H9 (cell line): Measurements from ENCODE around the gene NRGN. TPM values are rescaled to one million over a fixed set of nuclear protein-coding genes. Genes with fewer than 3 reads are reported as not detected.

Experiments
- DNase-seq: peaks from one replicate; pipeline ENCODE4 v3.0.0-alpha.2; 2017
- H2AFZ ChIP-seq: one replicate; pipeline ENCODE4 v1.6.1; 2013; ENCODE audit warnings: mild to moderate bottlenecking, low read length, control low read depth, moderate library complexity
- H2AK5ac ChIP-seq: 2 replicates; pipeline ENCODE4 v1.6.1; 2013; ENCODE audit warnings: low read length, control low read depth, mixed read lengths; ENCODE audit not compliant: insufficient read length
- H2BK120ac ChIP-seq: one replicate; pipeline ENCODE4 v1.6.1; 2013; ENCODE audit warnings: low read depth, mild to moderate bottlenecking, low read length, control low read depth, inconsistent platforms; ENCODE audit not compliant: poor library complexity, severe bottlenecking
- H2BK12ac ChIP-seq: 2 replicates; pipeline ENCODE4 v1.6.1; 2013; ENCODE audit warnings: low read length, control low read depth, mixed read lengths, low read depth; ENCODE audit not compliant: insufficient read length
- H2BK15ac ChIP-seq: 2 replicates; pipeline ENCODE4 v1.6.1; 2013; ENCODE audit warnings: low read depth, low read length, control low read depth
- H2BK20ac ChIP-seq: one replicate; pipeline ENCODE4 v1.6.1; 2013; ENCODE audit warnings: low read depth, mild to moderate bottlenecking, low read length, control low read depth, inconsistent platforms; ENCODE audit not compliant: poor library complexity, severe bottlenecking
- H2BK5ac ChIP-seq: 2 replicates; pipeline ENCODE4 v1.6.1; 2013; ENCODE audit warnings: low read length, control low read depth, mixed read lengths; ENCODE audit not compliant: insufficient read length
- H3K14ac ChIP-seq: 2 replicates; pipeline ENCODE4 v1.6.1; 2013; ENCODE audit warnings: low read length, control low read depth; ENCODE audit not compliant: insufficient read depth
- H3K18ac ChIP-seq: 2 replicates; pipeline ENCODE4 v1.6.1; 2013; ENCODE audit warnings: low read depth, mild to moderate bottlenecking, mixed read lengths, low read length, control low read depth; ENCODE audit not compliant: insufficient read length
- H3K23ac ChIP-seq: 2 replicates; pipeline ENCODE4 v1.6.1; 2013; ENCODE audit warnings: low read length, control low read depth, mixed read lengths, low read depth; ENCODE audit not compliant: insufficient read length
- H3K23me2 ChIP-seq: 2 replicates; pipeline ENCODE4 v1.6.1; 2013; ENCODE audit warnings: low read depth, mild to moderate bottlenecking, mixed read lengths, low read length, control low read depth; ENCODE audit not compliant: insufficient read length, poor library complexity, severe bottlenecking
- H3K27ac ChIP-seq: 2 replicates; pipeline ENCODE4 v1.5.1; 2013; ENCODE audit warnings: low read length, control low read depth, mixed read lengths, low read depth; ENCODE audit not compliant: insufficient read length
- H3K27me3 ChIP-seq: 2 replicates; pipeline ENCODE4 v1.6.1; 2013; ENCODE audit warnings: low read length, control low read depth, inconsistent platforms; ENCODE audit not compliant: insufficient read depth
- H3K4ac ChIP-seq: 2 replicates; pipeline ENCODE4 v1.6.1; 2013; ENCODE audit warnings: low read depth, mild to moderate bottlenecking, control low read depth, inconsistent platforms, low read length, moderate library complexity
- H3K4me1 ChIP-seq: 2 replicates; pipeline ENCODE4 v1.6.1; 2013; ENCODE audit warnings: low read length, control low read depth, inconsistent platforms; ENCODE audit not compliant: insufficient read depth
- H3K4me2 ChIP-seq: 2 replicates; pipeline ENCODE4 v1.6.1; 2013; ENCODE audit warnings: low read length, control low read depth, mixed read lengths; ENCODE audit not compliant: insufficient read length, insufficient read depth
- H3K56ac ChIP-seq: 2 replicates; pipeline ENCODE4 v1.6.1; 2013; ENCODE audit warnings: low read depth, mild to moderate bottlenecking, mixed read lengths, low read length, control low read depth; ENCODE audit not compliant: insufficient read length
- H3K79me1 ChIP-seq: 2 replicates; pipeline ENCODE4 v1.6.1; 2013; ENCODE audit warnings: low read depth, mild to moderate bottlenecking, moderate library complexity, low read length, control low read depth, inconsistent platforms; ENCODE audit not compliant: insufficient read depth, poor library complexity, severe bottlenecking
- H3K79me2 ChIP-seq: 2 replicates; pipeline ENCODE4 v1.6.1; 2013; ENCODE audit warnings: low read length, control low read depth, inconsistent platforms; ENCODE audit not compliant: insufficient read depth
- H3K9ac ChIP-seq: 2 replicates; pipeline ENCODE4 v1.6.1; 2013; ENCODE audit warnings: low read length, control low read depth, mixed read lengths; ENCODE audit not compliant: insufficient read length; ENCODE audit errors: extremely low read depth
- H3K9me3 ChIP-seq: one replicate; pipeline ENCODE4 v1.6.1; 2013; ENCODE audit warnings: low read depth, low read length, inconsistent platforms; ENCODE audit not compliant: control insufficient read depth
- H3T11ph ChIP-seq: one replicate; pipeline ENCODE4 v1.6.1; 2013; ENCODE audit warnings: mild to moderate bottlenecking, low read length, control low read depth, inconsistent platforms
- H4K20me1 ChIP-seq: one replicate; pipeline ENCODE4 v1.6.1; 2013; ENCODE audit not compliant: control insufficient read depth, insufficient read length, insufficient read depth
- H4K5ac ChIP-seq: 2 replicates; pipeline ENCODE4 v1.6.1; 2013; ENCODE audit warnings: low read depth, mild to moderate bottlenecking, mixed read lengths, low read length, control low read depth; ENCODE audit not compliant: insufficient read length
- H4K8ac ChIP-seq: replicated peaks from 2 replicates; pipeline ENCODE4 v1.6.1; 2013; ENCODE audit warnings: low read length, control low read depth, mixed read lengths, low read depth; ENCODE audit not compliant: insufficient read length
- H4K91ac ChIP-seq: 2 replicates; pipeline ENCODE4 v1.6.1; 2013; ENCODE audit warnings: low read depth, mild to moderate bottlenecking, moderate library complexity, mixed read lengths, low read length, control low read depth; ENCODE audit not compliant: insufficient read length
- H3K27ac Mint-ChIP-seq, 3 experiments: 2 replicates in 2 of 3; 3 replicates in 1 of 3; pipeline ENCODE4 v1.8.0; 2020 to 2021; ENCODE audit warnings: mixed read lengths in 3 of 3, mild to moderate bottlenecking in 1 of 3, moderate library complexity in 1 of 3
- H3K27me3 Mint-ChIP-seq: 2 replicates; pipeline ENCODE4 v1.8.0; 2021; ENCODE audit warnings: low read depth, mild to moderate bottlenecking, moderate library complexity, mixed read lengths
- H3K36me3 Mint-ChIP-seq, 3 experiments: 2 replicates in 2 of 3; 3 replicates in 1 of 3; pipeline ENCODE4 v1.8.0; 2020 to 2021; ENCODE audit warnings: low read depth in 3 of 3, mixed read lengths in 3 of 3; ENCODE audit not compliant: insufficient read depth in 1 of 3
- H3K4me1 Mint-ChIP-seq, 2 experiments: 2 replicates each; pipeline ENCODE4 v1.8.0; 2020; ENCODE audit warnings: mixed read lengths in 2 of 2
- H3K4me3 Mint-ChIP-seq, 2 experiments: 2 replicates in 1 of 2; 3 replicates in 1 of 2; pipeline ENCODE4 v1.8.0; 2020 to 2021; ENCODE audit warnings: mild to moderate bottlenecking in 2 of 2, mixed read lengths in 2 of 2, moderate library complexity in 1 of 2
- H3K9me3 Mint-ChIP-seq, 2 experiments: 2 replicates in 1 of 2; 3 replicates in 1 of 2; pipeline ENCODE4 v1.8.0; 2020; ENCODE audit warnings: mild to moderate bottlenecking in 2 of 2, mixed read lengths in 2 of 2, moderate library complexity in 1 of 2
- CTCF ChIP-seq: fragments of 200-600 bp; sonication (generic); conservative IDR thresholded peaks from 3 replicates; pipeline ENCODE4 v1.8.0; 2021; ENCODE audit warnings: antibody characterized with exemption, mild to moderate bottlenecking
- WGBS: extraction: QIAGEN DNeasy Blood & Tissue Kit; methylation state at CpG from one replicate; pipeline ENCODE4 v1.1.7; 2013; ENCODE audit warnings: missing lambda C conversion rate, low lambda C conversion rate, mixed read lengths; ENCODE audit not compliant: insufficient read length; ENCODE audit errors: extremely low coverage; 5-methylcytosine and 5-hydroxymethylcytosine counted together
- total RNA-seq: library from RNA; stranded (reverse); gene quantifications from 2 replicates; pipeline ENCODE4 v1.2.1, GENCODE V29; 2021

NRGN gene
- total RNA-seq, 1 experiment from 2014 or later, result 6.4 TPM

DNA sequence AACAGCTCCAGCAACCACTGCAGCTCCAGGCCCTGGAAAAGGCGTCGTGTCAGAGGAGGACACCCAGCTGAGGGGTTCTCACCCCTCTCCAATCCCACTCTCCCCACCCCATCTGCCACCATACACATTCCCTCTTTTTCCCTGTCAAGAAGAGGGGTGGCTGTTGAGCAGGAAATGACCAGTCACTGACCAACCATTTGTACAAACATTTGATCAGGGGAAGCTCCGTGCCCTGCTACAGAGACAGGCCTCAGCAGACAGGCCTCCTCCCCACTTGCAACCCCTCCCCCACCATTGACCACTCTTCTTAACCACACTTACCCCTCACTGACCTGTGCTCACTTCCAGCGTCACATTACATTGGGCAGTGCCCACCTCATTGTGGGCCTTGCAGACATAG, 14.6 kb downstream of the NRGN start:
- no CpG with 5 or more reads among the region's 4 CpGs for WGBS
- H4K20me1 ChIP-seq, result no peaks in the 10 kb centered on the region
- H2BK20ac ChIP-seq, result no peak overlapping the region
- no peak overlapping the region for H3K23ac ChIP-seq
- no peak overlapping the region for H2AFZ ChIP-seq
- peaks cover 66% of the 10 kb centered on the region for H3K27me3 Mint-ChIP-seq
- no peak overlapping the region for H2BK5ac ChIP-seq
- no peak overlapping the region for H3K56ac ChIP-seq
- no peak overlapping the region for H2AK5ac ChIP-seq
- H4K5ac ChIP-seq, result no peak overlapping the region
- H3K4me1 ChIP-seq, result peaks cover 3% of the 10 kb centered on the region; the same call in 1 of the 2 replicates
- H3K14ac ChIP-seq, result no peak overlapping the region
- no peak overlapping the region for H4K8ac ChIP-seq
- H4K91ac ChIP-seq, result no peak overlapping the region
- no peaks in the 10 kb centered on the region for H3K79me1 ChIP-seq
- no peak overlapping the region for H3T11ph ChIP-seq
- peaks cover 90% of the 10 kb centered on the region for H3K27me3 ChIP-seq
- TF ChIP-seq CTCF, result no peak
- no peak overlapping the region for H3K27ac ChIP-seq
- no peak overlapping the region for H3K18ac ChIP-seq
- no peak overlapping the region for H2BK12ac ChIP-seq
- H3K9me3 Mint-ChIP-seq, result peaks cover 0 to 9% of the 10 kb centered on the region in 2 experiments; a peak in 3 of 5 replicates
- H3K4me1 Mint-ChIP-seq, result peaks cover 17 to 49% of the 10 kb centered on the region in 2 experiments
- H3K4ac ChIP-seq, result no peak overlapping the region
- no peak overlapping the region for H3K27ac Mint-ChIP-seq
- H3K4me2 ChIP-seq, result no peak overlapping the region
- no peak overlapping the region for H3K4me3 Mint-ChIP-seq
- no peak overlapping the region for H2BK120ac ChIP-seq
- H3K79me2 ChIP-seq, result no peaks in the 10 kb centered on the region
- no peak for DNase-seq
- peaks cover 11% of the 10 kb centered on the region for H3K23me2 ChIP-seq
- no peaks in the 10 kb centered on the region; a peak in 2 of 7 replicates for H3K36me3 Mint-ChIP-seq
- H2BK15ac ChIP-seq, result no peak overlapping the region
- no peaks in the 10 kb centered on the region for H3K9me3 ChIP-seq
- no peak overlapping the region for H3K9ac ChIP-seq
